Hindlimb muscle (tissue), 1 donor: ENCODE measurements around the gene ID4. TPM values are rescaled to one million over a fixed set of nuclear protein-coding genes. Genes with fewer than 3 reads are reported as not detected.

Experiments
- DNase-seq: peaks from one replicate; pipeline ENCODE4 v3.0.0-alpha.2; 2013
- polyA plus RNA-seq: library from polyadenylated mRNA; unstranded; fragments of 120-200 nt; gene quantifications from one replicate; pipeline ENCODE4 v1.2.1, GENCODE V29; 2013; ENCODE audit not compliant: insufficient read length

ID4 gene
- polyA plus RNA-seq, 1 donor: 3.2 TPM

DNA sequence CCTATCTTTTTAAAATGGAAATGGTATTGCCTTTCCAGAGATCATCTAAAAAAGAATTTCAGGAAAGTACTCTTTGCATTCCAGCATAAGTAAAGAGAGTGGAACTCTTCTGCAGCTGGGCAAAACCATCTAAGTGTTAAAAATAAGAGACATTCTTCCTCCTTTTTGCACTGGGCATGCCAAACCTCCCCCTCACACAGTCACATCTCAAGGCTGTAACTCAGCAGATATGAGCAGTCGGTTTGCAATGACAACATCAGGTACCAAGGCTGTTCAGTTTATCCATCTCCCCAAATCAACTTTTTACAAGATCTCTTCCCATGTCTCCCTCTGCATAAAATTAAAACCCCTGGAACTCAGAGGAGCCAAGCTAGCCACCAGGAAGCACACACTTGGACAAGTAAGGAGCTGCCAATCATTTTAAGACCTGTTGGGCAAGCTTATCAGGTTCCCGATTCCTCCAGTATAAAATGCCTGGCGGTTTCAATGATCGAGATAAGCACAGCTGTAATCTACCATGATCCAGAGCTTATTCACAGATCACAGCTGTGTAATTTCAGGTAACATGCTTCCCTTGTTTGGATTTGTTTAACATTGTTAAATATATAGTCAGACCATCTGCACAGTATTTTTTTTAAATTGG, 23.2 kb downstream of the ID4 start:
- no peak for DNase-seq

DNA sequence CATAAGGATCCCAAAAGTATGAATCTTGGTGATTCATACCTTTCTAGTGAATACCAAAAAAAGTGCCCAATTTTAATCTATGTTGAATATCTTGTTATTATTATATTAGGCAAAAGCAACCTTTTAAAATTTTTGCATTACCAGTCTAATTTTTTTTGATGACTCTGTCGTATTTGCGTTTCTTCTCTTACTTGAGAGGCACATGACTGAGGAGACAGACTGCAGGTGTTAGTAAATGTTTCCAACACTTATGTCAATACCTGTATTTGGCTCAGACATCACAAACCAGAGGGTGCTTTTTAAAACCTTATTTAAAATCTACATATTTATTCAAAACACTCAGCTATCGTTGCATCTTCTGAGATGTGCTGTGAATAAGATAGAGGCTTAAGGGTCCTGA, 27.1 kb downstream of the ID4 start:
- DNase-seq: no peak

GRCh38 chr6:19865178-19865577, 28.0 kb downstream of the ID4 start:
- no peak for DNase-seq

GRCh38 chr6:19866173-19866984, 29.2 kb downstream of the ID4 start:
- no peak for DNase-seq

DNA sequence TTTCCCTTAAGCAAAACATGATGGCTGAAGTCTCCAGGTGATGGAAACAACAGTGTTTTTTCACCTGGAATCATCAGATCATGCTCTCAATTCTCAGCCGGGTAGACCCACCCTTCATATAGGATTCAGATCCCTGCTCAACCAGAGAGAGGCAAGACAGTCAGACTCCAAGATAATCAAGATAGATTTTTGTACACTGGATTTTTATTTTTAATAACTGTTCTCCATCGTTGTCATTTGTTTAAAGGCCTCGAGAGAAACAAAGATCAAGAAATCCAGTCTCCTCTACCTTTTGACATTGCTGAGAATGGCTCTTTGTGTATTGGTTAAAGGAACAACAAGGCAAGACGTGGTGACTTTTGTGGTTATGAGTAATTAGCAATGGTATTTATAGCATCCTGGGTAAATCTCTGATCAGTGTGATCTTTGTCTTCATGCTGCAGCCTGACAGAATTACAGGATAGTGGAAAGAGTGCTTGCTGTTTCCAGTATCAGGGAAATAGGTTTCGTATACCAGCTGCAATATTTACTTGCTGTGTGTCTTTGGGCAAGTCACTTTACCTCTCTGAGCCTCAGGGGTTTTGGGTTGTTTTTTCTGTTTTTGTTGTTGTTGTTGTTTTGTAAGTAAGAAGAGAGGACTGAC, 29.9 kb downstream of the ID4 start:
- DNase-seq: no peak

- DNase-seq: no peak
Measured at GRCh38 chr6:19869464-19869863, 32.3 kb downstream of the ID4 start.

GRCh38 chr6:19870322-19870721, 33.2 kb downstream of the ID4 start:
- no peak for DNase-seq

GRCh38 chr6:19873031-19873430, 35.9 kb downstream of the ID4 start:
- no peak for DNase-seq

DNA sequence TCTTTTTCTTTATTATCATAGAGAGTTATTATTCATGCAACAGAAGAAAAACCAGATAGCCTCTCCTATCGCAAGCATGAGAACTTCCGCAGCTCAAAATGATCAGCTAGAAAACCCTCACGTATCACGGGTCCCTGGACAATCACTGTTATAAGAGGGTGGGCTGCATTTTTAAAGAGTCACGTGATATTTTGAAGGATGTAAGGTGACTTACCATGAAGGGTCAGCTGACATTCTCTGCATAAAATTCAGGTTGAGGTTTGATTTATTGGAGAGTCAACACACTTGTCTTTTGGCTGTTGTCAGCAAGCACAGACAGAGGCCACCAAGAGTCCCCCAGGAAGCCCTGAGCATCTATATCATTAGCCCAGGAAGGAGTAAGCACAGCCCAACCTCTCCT, 39.5 kb downstream of the ID4 start:
- DNase-seq: no peak

GRCh38 chr6:19879663-19880062, 42.5 kb downstream of the ID4 start:
- no peak for DNase-seq

GRCh38 chr6:19880066-19880465, 42.9 kb downstream of the ID4 start:
- no peak for DNase-seq

DNA sequence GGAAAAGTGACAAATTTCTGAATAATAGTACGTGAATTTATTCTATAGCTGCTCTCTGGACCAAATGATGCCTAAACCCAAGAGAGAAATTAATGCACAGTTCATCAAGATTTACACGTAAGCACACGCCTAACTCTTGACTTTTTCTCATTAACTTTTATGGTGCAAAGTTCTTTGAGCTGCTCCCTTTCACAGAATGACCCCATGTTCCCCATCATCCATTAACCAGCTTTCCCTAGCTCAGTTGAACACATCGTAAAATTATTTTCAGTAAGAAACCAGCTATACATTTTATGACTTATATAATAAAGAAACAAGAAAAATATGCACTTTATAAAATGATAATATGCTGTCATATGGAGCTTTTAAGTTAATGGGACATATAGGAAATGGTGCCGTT, 54.3 kb downstream of the ID4 start:
- DNase-seq: no peak
